Nephron progenitor cell (in vitro differentiated cells): ENCODE measurements around the gene SIRPD.

Source experiments
- DNase-seq: peaks from one replicate; pipeline ENCODE4 v3.0.0; 2021
- H3K27ac Mint-ChIP-seq: 2 replicates; pipeline ENCODE4 v1.8.0; 2021; ENCODE audit warnings: mild to moderate bottlenecking, moderate library complexity, mixed read lengths
- H3K27me3 Mint-ChIP-seq: 2 replicates; pipeline ENCODE4 v1.8.0; 2021; ENCODE audit warnings: mild to moderate bottlenecking, low read depth, mixed read lengths; ENCODE audit not compliant: poor library complexity
- H3K36me3 Mint-ChIP-seq: 2 replicates; pipeline ENCODE4 v1.8.0; 2021; ENCODE audit warnings: low read depth, mixed read lengths
- H3K4me1 Mint-ChIP-seq: 2 replicates; pipeline ENCODE4 v1.8.0; 2021; ENCODE audit warnings: mixed read lengths
- H3K4me3 Mint-ChIP-seq: 2 replicates; pipeline ENCODE4 v1.8.0; 2021; ENCODE audit warnings: mild to moderate bottlenecking, moderate library complexity, mixed read lengths
- H3K9me3 Mint-ChIP-seq: 2 replicates; pipeline ENCODE4 v1.8.0; 2021; ENCODE audit warnings: mild to moderate bottlenecking, moderate library complexity, mixed read lengths
- TF ChIP-seq, protein P1 (sequence below): fragments of 200-600 bp; sonication (generic); IDR thresholded peaks from 2 replicates; pipeline ENCODE4 v1.5.0; 2021; ENCODE audit warnings: antibody characterized with exemption

SIRPD gene

DNA sequence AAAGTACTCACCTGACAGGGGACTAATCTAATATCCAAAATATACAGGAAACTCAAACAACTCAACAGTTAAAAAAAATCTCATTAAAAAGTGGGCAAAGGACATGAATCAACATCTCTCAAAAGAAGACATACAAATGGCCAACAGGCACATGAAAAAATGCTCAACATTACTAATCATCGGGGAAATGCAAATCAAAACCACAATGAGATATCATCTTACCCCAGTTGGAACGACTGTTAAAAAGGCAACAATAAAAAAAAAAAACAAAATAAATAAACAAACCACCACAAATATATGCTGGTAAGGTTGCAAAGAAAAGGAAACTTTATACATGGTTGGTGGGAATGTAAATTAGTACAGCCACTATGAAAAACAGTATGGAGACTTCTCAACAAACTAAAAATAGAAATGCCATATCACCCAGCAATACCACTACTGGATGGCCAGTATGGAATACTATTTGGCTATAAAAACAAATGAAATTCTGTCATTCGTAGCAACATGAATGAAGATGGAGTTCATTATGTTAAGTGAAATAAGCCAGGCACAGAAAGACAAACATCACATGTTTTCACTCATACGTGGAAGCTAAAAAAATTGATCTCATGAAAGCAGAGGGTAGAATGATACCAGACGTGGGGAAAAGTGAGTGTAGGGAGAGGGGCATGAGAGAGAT, 72.9 kb downstream of the SIRPD start:
- H3K27ac Mint-ChIP-seq = no peak overlapping the region
- no peaks in the 10 kb centered on the region for H3K9me3 Mint-ChIP-seq
- TF ChIP-seq, protein P1, sequence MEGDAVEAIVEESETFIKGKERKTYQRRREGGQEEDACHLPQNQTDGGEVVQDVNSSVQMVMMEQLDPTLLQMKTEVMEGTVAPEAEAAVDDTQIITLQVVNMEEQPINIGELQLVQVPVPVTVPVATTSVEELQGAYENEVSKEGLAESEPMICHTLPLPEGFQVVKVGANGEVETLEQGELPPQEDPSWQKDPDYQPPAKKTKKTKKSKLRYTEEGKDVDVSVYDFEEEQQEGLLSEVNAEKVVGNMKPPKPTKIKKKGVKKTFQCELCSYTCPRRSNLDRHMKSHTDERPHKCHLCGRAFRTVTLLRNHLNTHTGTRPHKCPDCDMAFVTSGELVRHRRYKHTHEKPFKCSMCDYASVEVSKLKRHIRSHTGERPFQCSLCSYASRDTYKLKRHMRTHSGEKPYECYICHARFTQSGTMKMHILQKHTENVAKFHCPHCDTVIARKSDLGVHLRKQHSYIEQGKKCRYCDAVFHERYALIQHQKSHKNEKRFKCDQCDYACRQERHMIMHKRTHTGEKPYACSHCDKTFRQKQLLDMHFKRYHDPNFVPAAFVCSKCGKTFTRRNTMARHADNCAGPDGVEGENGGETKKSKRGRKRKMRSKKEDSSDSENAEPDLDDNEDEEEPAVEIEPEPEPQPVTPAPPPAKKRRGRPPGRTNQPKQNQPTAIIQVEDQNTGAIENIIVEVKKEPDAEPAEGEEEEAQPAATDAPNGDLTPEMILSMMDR = no peak
- no peaks in the 10 kb centered on the region for H3K4me1 Mint-ChIP-seq
- no peak overlapping the region for H3K4me3 Mint-ChIP-seq
- DNase-seq = no peak
- H3K27me3 Mint-ChIP-seq = peaks cover 56% of the 10 kb centered on the region
- H3K36me3 Mint-ChIP-seq = no peaks in the 10 kb centered on the region
